ENCODE data around the gene VAMP2. TPM values are rescaled to one million over a fixed set of nuclear protein-coding genes. Genes with fewer than 3 reads are reported as not detected.

The VAMP2 gene
- total RNA-seq, 1 experiment from 2014 or later: 7.3 TPM

- H3K27me3 ChIP-seq (ENCODE audit: control insufficient read depth, insufficient read depth, low read length): peaks cover 74% of the 10 kb centered on the region
- peak overlapping the region; percentile 78 for H3K4me3 ChIP-seq (ENCODE audit: insufficient read depth, low read depth, low read length)
- no peaks in the 10 kb centered on the region for H3K36me3 ChIP-seq (replicated peaks; ENCODE audit: control insufficient read depth, insufficient read depth, low read length)
- DNase-seq: peak; percentile 63
These were observed 42.9 kb downstream of the VAMP2 start for GRCh38 chr17:8119581-8120519.

GRCh38 chr17:8118769-8119580, 43.8 kb downstream of the VAMP2 start:
- Histone ChIP-seq H3K36me3 (replicated peaks; ENCODE audit: control insufficient read depth, insufficient read depth, low read length) (no peaks in the 10 kb centered on the region), H3K27me3 (ENCODE audit: control insufficient read depth, insufficient read depth, low read length) (peaks cover 74% of the 10 kb centered on the region), H3K4me3 (ENCODE audit: insufficient read depth, low read depth, low read length) (peak overlapping the region; percentile 78)
- peak; percentile 94 for DNase-seq

GRCh38 chr17:8117980-8118768, 44.6 kb downstream of the VAMP2 start, which contains the start of gene ALOXE3:
Gene ALOXE3, minus strand, starts transcription at chr17:8118514. Its CDS starts 524 bp downstream, at chr17:8117990.
- peak; percentile 79 for DNase-seq
- H3K4me3 ChIP-seq (ENCODE audit: insufficient read depth, low read depth, low read length): peak within 1 kb of the TSS; percentile 78
- no peaks in the 10 kb centered on the region for H3K36me3 ChIP-seq (replicated peaks; ENCODE audit: control insufficient read depth, insufficient read depth, low read length)
- H3K27me3 ChIP-seq (ENCODE audit: control insufficient read depth, insufficient read depth, low read length): peaks cover 66% of the 10 kb centered on the region

GRCh38 chr17:8117367-8117979, 45.3 kb downstream of the VAMP2 start:
- Histone ChIP-seq H3K27me3 (ENCODE audit: control insufficient read depth, insufficient read depth, low read length) (peaks cover 66% of the 10 kb centered on the region), H3K4me3 (ENCODE audit: insufficient read depth, low read depth, low read length) (peak overlapping the region; percentile 78), H3K36me3 (replicated peaks; ENCODE audit: control insufficient read depth, insufficient read depth, low read length) (no peaks in the 10 kb centered on the region)
- DNase-seq: peak; percentile 66

GRCh38 chr17:8116776-8117175, 46.0 kb downstream of the VAMP2 start:
- H3K4me3 ChIP-seq (ENCODE audit: insufficient read depth, low read depth, low read length): no peak overlapping the region
- no peaks in the 10 kb centered on the region for H3K36me3 ChIP-seq (replicated peaks; ENCODE audit: control insufficient read depth, insufficient read depth, low read length)
- peak; percentile 16 for DNase-seq
- peaks cover 65% of the 10 kb centered on the region for H3K27me3 ChIP-seq (ENCODE audit: control insufficient read depth, insufficient read depth, low read length)

- Histone ChIP-seq H3K4me3 (ENCODE audit: insufficient read depth, low read depth, low read length) (no peak overlapping the region), H3K36me3 (replicated peaks; ENCODE audit: control insufficient read depth, insufficient read depth, low read length) (no peaks in the 10 kb centered on the region), H3K27me3 (ENCODE audit: control insufficient read depth, insufficient read depth, low read length) (peaks cover 61% of the 10 kb centered on the region)
- no peak for DNase-seq
These were observed 51.8 kb downstream of the VAMP2 start for GRCh38 chr17:8110907-8111306.

GRCh38 chr17:8110456-8110804, 52.3 kb downstream of the VAMP2 start:
- peak overlapping the region; percentile 58; the same call in 1 of the 2 replicates for H3K4me3 ChIP-seq (ENCODE audit: insufficient read depth, low read depth, low read length)
- H3K27me3 ChIP-seq (ENCODE audit: control insufficient read depth, insufficient read depth, low read length): peaks cover 56% of the 10 kb centered on the region
- no peaks in the 10 kb centered on the region for H3K36me3 ChIP-seq (replicated peaks; ENCODE audit: control insufficient read depth, insufficient read depth, low read length)
- no peak for DNase-seq

GRCh38 chr17:8109661-8110455, 52.9 kb downstream of the VAMP2 start:
- H3K27me3 ChIP-seq (ENCODE audit: control insufficient read depth, insufficient read depth, low read length): peaks cover 50% of the 10 kb centered on the region
- DNase-seq: peak; percentile 96
- H3K36me3 ChIP-seq (replicated peaks; ENCODE audit: control insufficient read depth, insufficient read depth, low read length): no peaks in the 10 kb centered on the region
- peak overlapping the region; percentile 58 for H3K4me3 ChIP-seq (ENCODE audit: insufficient read depth, low read depth, low read length)

Other genes with a start within 250 kb of the VAMP2 start
- gene RNF227, start 246.7 kb downstream of the VAMP2 start, total RNA-seq (2014; rRNA removed; shearing (Covaris generic)): 0.17 and 2.0 TPM in 2 replicates
- 0.37 TPM in 1 of 2 replicates, not detected in the other for gene KCNAB3, start 233.1 kb downstream of the VAMP2 start, total RNA-seq (2014; rRNA removed; shearing (Covaris generic))
- 8.1 and 12.0 TPM in 2 replicates for gene TRAPPC1, start 231.0 kb downstream of the VAMP2 start, total RNA-seq (2014; rRNA removed; shearing (Covaris generic))
- 5.5 and 6.8 TPM in 2 replicates for gene CNTROB, start 230.7 kb downstream of the VAMP2 start, total RNA-seq (2014; rRNA removed; shearing (Covaris generic))
- gene GUCY2D, start 160.3 kb downstream of the VAMP2 start, total RNA-seq (2014; rRNA removed; shearing (Covaris generic)): not detected in 2 replicates
- not detected in 2 replicates for gene ALOX15B, start 123.9 kb downstream of the VAMP2 start, total RNA-seq (2014; rRNA removed; shearing (Covaris generic))
- gene ALOX12B, start 75.2 kb downstream of the VAMP2 start, total RNA-seq (2014; rRNA removed; shearing (Covaris generic)): not detected in 2 replicates
- gene ALOXE3, start 44.4 kb downstream of the VAMP2 start, total RNA-seq (2014; rRNA removed; shearing (Covaris generic)): not detected in 2 replicates
- 1.3 and 2.1 TPM in 2 replicates for gene HES7, start 38.8 kb downstream of the VAMP2 start, total RNA-seq (2014; rRNA removed; shearing (Covaris generic))
- 19.2 and 32.4 TPM in 2 replicates for gene PER1, start 10.5 kb downstream of the VAMP2 start, total RNA-seq (2014; rRNA removed; shearing (Covaris generic))
- 27.7 and 40.7 TPM in 2 replicates for gene TMEM107, start 13.4 kb upstream of the VAMP2 start, total RNA-seq (2014; rRNA removed; shearing (Covaris generic))
- gene BORCS6, start 27.2 kb upstream of the VAMP2 start, total RNA-seq (2014; rRNA removed; shearing (Covaris generic)): 9.9 and 10.7 TPM in 2 replicates
- 209 and 254 TPM in 2 replicates for gene AURKB, start 47.6 kb upstream of the VAMP2 start, total RNA-seq (2014; rRNA removed; shearing (Covaris generic))
- 14.1 and 14.3 TPM in 2 replicates for gene CTC1, start 85.1 kb upstream of the VAMP2 start, total RNA-seq (2014; rRNA removed; shearing (Covaris generic))
- gene PFAS, start 86.3 kb upstream of the VAMP2 start, total RNA-seq (2014; rRNA removed; shearing (Covaris generic)): 101 and 122 TPM in 2 replicates
- 12.7 TPM in 2 replicates for gene RANGRF, start 125.7 kb upstream of the VAMP2 start, total RNA-seq (2014; rRNA removed; shearing (Covaris generic))
- gene SLC25A35, start 132.5 kb upstream of the VAMP2 start, total RNA-seq (2014; rRNA removed; shearing (Covaris generic)): 2.3 and 5.6 TPM in 2 replicates
- 1.00 and 1.6 TPM in 2 replicates for gene ARHGEF15, start 147.3 kb upstream of the VAMP2 start, total RNA-seq (2014; rRNA removed; shearing (Covaris generic))
- not detected in 2 replicates for gene ODF4, start 176.9 kb upstream of the VAMP2 start, total RNA-seq (2014; rRNA removed; shearing (Covaris generic))
- gene RPL26, start 220.2 kb upstream of the VAMP2 start, total RNA-seq (2014; rRNA removed; shearing (Covaris generic)): 1,833 and 2,305 TPM in 2 replicates
- gene RNF222, start 234.9 kb upstream of the VAMP2 start, total RNA-seq (2014; rRNA removed; shearing (Covaris generic)): not detected in 2 replicates

Measured in H7 (cell line).